ENCODE data around the gene SCAANT1.

The SCAANT1 gene

DNA sequence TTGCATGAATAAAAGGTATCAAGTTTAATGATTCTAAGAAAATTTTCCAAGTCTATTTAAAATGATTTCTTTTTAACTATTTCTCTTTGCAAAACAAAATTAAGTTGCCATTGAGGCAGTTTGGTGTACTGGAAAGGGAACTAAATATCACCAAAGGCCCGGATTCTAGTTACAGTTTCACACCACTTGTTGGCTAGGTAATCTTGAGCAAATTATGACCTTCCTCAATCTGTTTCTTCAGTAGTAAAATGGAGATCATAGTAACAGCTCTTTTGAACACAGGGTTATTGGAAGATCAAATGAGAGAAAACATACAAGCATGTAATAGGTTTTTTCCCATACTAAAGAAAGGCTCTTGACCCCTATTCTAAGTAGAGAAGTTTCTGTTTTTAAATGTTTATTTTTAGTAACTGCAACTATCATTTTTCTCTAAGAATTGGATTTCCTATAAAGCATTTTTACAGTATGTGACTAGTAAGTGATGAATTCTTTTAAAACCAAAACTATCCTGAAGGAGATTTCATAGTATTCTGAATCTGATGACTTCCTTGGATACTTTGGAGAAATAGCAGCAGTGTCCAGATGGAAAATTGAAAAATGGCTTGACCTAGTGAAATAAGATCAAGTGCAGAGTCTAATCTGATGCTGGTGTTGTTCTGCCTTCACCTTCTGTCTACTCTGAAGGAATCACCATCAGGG is 15.7 kb downstream of the SCAANT1 start:
- H3K9me3 ChIP-seq (ENCODE audit: control insufficient read depth, insufficient read depth, low read length): no peaks in the 10 kb centered on the region
- H3K9me2 ChIP-seq (replicated peaks; ENCODE audit: control insufficient read depth, low read length): no peaks in the 10 kb centered on the region
- H3F3A ChIP-seq (ENCODE audit: control insufficient read depth, insufficient read depth): no peaks in the 10 kb centered on the region
- H3K4me2 ChIP-seq (ENCODE audit: low read length): no peak overlapping the region
- no peaks in the 10 kb centered on the region for H4K20me1 ChIP-seq (ENCODE audit: control insufficient read depth, insufficient read depth, low read depth, low read length)
- peaks cover 21% of the 10 kb centered on the region for H3K4me1 ChIP-seq (ENCODE audit: control insufficient read depth, low read length)
- TF ChIP-seq, protein P1, sequence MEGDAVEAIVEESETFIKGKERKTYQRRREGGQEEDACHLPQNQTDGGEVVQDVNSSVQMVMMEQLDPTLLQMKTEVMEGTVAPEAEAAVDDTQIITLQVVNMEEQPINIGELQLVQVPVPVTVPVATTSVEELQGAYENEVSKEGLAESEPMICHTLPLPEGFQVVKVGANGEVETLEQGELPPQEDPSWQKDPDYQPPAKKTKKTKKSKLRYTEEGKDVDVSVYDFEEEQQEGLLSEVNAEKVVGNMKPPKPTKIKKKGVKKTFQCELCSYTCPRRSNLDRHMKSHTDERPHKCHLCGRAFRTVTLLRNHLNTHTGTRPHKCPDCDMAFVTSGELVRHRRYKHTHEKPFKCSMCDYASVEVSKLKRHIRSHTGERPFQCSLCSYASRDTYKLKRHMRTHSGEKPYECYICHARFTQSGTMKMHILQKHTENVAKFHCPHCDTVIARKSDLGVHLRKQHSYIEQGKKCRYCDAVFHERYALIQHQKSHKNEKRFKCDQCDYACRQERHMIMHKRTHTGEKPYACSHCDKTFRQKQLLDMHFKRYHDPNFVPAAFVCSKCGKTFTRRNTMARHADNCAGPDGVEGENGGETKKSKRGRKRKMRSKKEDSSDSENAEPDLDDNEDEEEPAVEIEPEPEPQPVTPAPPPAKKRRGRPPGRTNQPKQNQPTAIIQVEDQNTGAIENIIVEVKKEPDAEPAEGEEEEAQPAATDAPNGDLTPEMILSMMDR (IDR thresholded peaks at IDR 0.05; ENCODE audit: low read depth, low read length, poor library complexity, severe bottlenecking): no peak
- TF ChIP-seq EZH2phosphoT487 (IDR thresholded peaks at IDR 0.05; ENCODE audit: borderline replicate concordance, low read length): no peak
- no peak overlapping the region for H3K27ac ChIP-seq (ENCODE audit: low read depth, low read length)
- H3K36me3 ChIP-seq (ENCODE audit: control insufficient read depth, low read length): peaks cover 40% of the 10 kb centered on the region
- no peak overlapping the region for H3K4me3 ChIP-seq (ENCODE audit: low read length)
- H3K79me2 ChIP-seq (ENCODE audit: control insufficient read depth, low read length): peaks cover 65% of the 10 kb centered on the region
- H3K27me3 ChIP-seq (ENCODE audit: control insufficient read depth, low read length): no peaks in the 10 kb centered on the region

DNA sequence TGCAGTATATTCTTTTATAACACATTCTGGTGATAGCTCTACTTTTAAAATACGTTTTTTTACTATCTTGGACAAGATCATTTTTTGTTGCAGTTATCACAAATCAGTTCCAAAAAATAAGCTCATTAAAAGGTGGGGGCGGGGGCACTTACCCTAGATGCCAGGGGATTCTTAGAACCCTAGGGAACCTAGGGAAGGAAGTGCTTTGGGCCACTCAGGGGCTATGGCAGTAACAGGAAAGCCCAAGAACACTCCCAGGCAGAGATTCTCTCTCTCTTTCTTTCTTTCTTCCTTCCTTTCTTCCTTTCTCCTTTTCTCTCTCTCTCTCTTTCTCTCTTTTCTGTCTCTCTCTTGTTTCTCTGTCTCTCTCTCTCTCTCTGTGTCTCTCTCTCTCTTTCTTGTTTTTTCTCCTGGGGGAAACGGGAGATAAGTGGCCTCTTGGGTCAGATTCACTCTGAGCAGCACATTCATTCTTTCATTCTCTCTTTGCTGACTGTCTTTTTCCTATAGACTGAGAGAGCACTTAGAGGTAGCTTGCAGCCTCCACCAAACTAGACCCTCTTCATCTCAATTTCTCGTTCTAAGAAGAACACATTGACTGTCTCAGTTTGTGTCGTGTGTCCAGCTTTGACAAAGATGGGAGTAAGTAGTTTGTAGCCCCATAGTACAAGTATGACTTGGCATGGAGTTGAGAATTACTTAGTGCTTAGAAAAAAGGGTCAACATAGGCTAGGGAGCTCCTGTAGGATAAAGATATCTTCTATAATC is 16.6 kb downstream of the SCAANT1 start:
- no peak overlapping the region for H3K4me3 ChIP-seq (ENCODE audit: low read length)
- no peaks in the 10 kb centered on the region for H3K9me3 ChIP-seq (ENCODE audit: control insufficient read depth, insufficient read depth, low read length)
- no peak overlapping the region for H3K27ac ChIP-seq (ENCODE audit: low read depth, low read length)

DNA sequence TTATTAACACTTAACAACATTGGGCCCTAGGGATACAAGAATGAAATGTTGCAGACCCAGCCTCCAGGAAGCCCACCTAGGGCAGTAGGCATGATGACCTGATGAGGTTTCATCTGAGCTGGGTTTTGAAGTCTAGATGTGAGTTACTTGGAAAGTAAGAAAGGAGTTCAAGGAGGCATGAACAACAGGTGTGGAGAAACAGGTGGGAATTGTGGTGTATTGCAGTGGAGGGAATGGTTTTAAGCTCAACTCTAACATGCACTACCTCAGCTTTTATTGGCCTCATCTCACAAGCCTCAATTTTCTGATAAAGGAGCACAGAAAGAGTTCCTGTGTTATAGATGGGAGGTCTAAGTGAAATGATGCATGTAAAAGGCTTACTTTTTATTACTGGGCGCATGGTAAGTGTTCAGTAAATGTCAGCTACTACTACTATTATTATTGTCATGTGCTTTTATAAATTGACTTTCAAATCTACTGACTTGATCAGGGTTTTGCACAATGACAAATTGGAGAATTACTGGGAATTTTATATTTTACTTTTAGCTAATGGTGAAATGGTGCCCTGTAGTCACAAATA is 19.3 kb downstream of the SCAANT1 start:
- no peak overlapping the region for H3K4me3 ChIP-seq (ENCODE audit: low read length)
- no peak overlapping the region for H3K4me2 ChIP-seq (ENCODE audit: low read length)
- no peaks in the 10 kb centered on the region for H3K9me2 ChIP-seq (replicated peaks; ENCODE audit: control insufficient read depth, low read length)
- no peaks in the 10 kb centered on the region for H3K9me3 ChIP-seq (ENCODE audit: control insufficient read depth, insufficient read depth, low read length)
- H3K79me2 ChIP-seq (ENCODE audit: control insufficient read depth, low read length): peaks cover 75% of the 10 kb centered on the region
- no peaks in the 10 kb centered on the region for H3F3A ChIP-seq (ENCODE audit: control insufficient read depth, insufficient read depth)
- H3K27ac ChIP-seq (ENCODE audit: low read depth, low read length): no peak overlapping the region
- H4K20me1 ChIP-seq (ENCODE audit: control insufficient read depth, insufficient read depth, low read depth, low read length): no peaks in the 10 kb centered on the region
- no peaks in the 10 kb centered on the region for H3K27me3 ChIP-seq (ENCODE audit: control insufficient read depth, low read length)
- peaks cover 11% of the 10 kb centered on the region; the same call in 1 of the 2 replicates for H3K4me1 ChIP-seq (ENCODE audit: control insufficient read depth, low read length)
- TF ChIP-seq, protein P1 (IDR thresholded peaks at IDR 0.05; ENCODE audit: low read depth, low read length, poor library complexity, severe bottlenecking): no peak
- no peak for TF ChIP-seq EZH2phosphoT487 (IDR thresholded peaks at IDR 0.05; ENCODE audit: borderline replicate concordance, low read length)
- H3K36me3 ChIP-seq (ENCODE audit: control insufficient read depth, low read length): peaks cover 18% of the 10 kb centered on the region

More for the DNA sequence above, 16.6 kb downstream of the SCAANT1 start:
- no peaks in the 10 kb centered on the region for H3K9me2 ChIP-seq (replicated peaks; ENCODE audit: control insufficient read depth, low read length)
- no peak overlapping the region for H3K4me2 ChIP-seq (ENCODE audit: low read length)
- H3K79me2 ChIP-seq (ENCODE audit: control insufficient read depth, low read length): peaks cover 63% of the 10 kb centered on the region
- peaks cover 32% of the 10 kb centered on the region for H3K36me3 ChIP-seq (ENCODE audit: control insufficient read depth, low read length)
- H3K4me1 ChIP-seq (ENCODE audit: control insufficient read depth, low read length): peaks cover 21% of the 10 kb centered on the region
- H3F3A ChIP-seq (ENCODE audit: control insufficient read depth, insufficient read depth): no peaks in the 10 kb centered on the region
- TF ChIP-seq, protein P1 (IDR thresholded peaks at IDR 0.05; ENCODE audit: low read depth, low read length, poor library complexity, severe bottlenecking): no peak
- TF ChIP-seq EZH2phosphoT487 (IDR thresholded peaks at IDR 0.05; ENCODE audit: borderline replicate concordance, low read length): no peak
- H4K20me1 ChIP-seq (ENCODE audit: control insufficient read depth, insufficient read depth, low read depth, low read length): no peaks in the 10 kb centered on the region
- H3K27me3 ChIP-seq (ENCODE audit: control insufficient read depth, low read length): no peaks in the 10 kb centered on the region

Data from DOHH2 (cell line).